Activated gamma-delta T cell (primary cell): ENCODE data around the gene TEAD4.
"Not testable (repeated sequence)": the region's sequence is repeated elsewhere in the genome, so short reads cannot be mapped to it uniquely, and the experiment has no call there.

ENCODE experiments used
- DNase-seq: peaks from one replicate; lab custom pipeline; 2025; lab: John Stamatoyannopoulos, UW

The TEAD4 gene

GRCh38 chr12:3047961-3048360, 88.8 kb downstream of the TEAD4 start:
- DNase-seq, result no peak

GRCh38 chr12:3048540-3048939, 89.3 kb downstream of the TEAD4 start:
- no peak for DNase-seq

GRCh38 chr12:3049176-3049575, 90.0 kb downstream of the TEAD4 start:
- DNase-seq, result no peak

GRCh38 chr12:3049611-3050249, 90.5 kb downstream of the TEAD4 start:
- no peak for DNase-seq

- DNase-seq, result no peak
These were observed 95.2 kb downstream of the TEAD4 start for GRCh38 chr12:3054374-3054773.

GRCh38 chr12:3055026-3055703, 96.0 kb downstream of the TEAD4 start:
- no peak for DNase-seq

GRCh38 chr12:3055704-3056467, 96.7 kb downstream of the TEAD4 start:
- DNase-seq, result no peak

- no peak for DNase-seq
These were observed 101.9 kb downstream of the TEAD4 start for GRCh38 chr12:3061059-3061458.

GRCh38 chr12:3061501-3062215, 102.5 kb downstream of the TEAD4 start:
- DNase-seq, result no peak

GRCh38 chr12:3065300-3065699, 106.1 kb downstream of the TEAD4 start:
- no peak for DNase-seq

GRCh38 chr12:3065846-3066245, 106.6 kb downstream of the TEAD4 start:
- DNase-seq, result not testable (repeated sequence)

GRCh38 chr12:3069714-3070113, 110.5 kb downstream of the TEAD4 start:
- no peak for DNase-seq

GRCh38 chr12:3071107-3071506, 111.9 kb downstream of the TEAD4 start:
- DNase-seq, result no peak

- DNase-seq, result no peak
These were observed 112.5 kb downstream of the TEAD4 start for GRCh38 chr12:3071710-3072109.

GRCh38 chr12:3073438-3074250, 114.4 kb downstream of the TEAD4 start:
- DNase-seq, result peak; percentile 46

GRCh38 chr12:3075315-3075714, 116.1 kb downstream of the TEAD4 start:
- no peak for DNase-seq

- peak; percentile 51 for DNase-seq
These were observed 117.8 kb downstream of the TEAD4 start, which contains the start of gene TSPAN9 for GRCh38 chr12:3076730-3077571. Gene TSPAN9 (plus strand): TSS chr12:3077379. CDS start chr12:3201194, 123,815 bp downstream.

- no peak for DNase-seq
These were observed 118.4 kb downstream of the TEAD4 start for GRCh38 chr12:3077572-3078081.

- DNase-seq, result no peak
These were observed 119.1 kb downstream of the TEAD4 start for GRCh38 chr12:3078086-3078820.
